ENCODE measurements around the gene PHF20. TPM values are rescaled to one million over a fixed set of nuclear protein-coding genes. Genes with fewer than 3 reads are reported as not detected.

The PHF20 gene
- total RNA-seq, 1 donor from 2014 or later, result 40.1 TPM

DNA sequence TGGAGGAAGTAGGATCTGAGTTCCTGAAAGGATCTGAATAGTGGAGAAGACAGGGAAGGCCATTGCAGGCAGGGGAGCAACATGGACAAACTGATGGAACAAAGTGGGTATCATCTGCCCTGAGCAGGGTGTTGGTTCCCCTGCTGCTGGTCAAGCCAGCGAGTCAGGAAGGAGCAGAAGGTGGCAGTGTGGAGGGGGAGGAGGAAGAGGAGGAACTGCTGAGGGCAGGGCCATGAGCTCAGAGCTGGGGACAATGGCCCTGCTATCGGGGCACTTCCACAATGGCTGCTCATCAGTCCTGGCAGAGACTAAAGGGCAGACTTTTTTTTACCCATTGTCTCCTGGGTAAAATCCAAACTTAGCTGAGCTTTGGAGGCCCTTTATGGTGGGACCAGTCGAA lies 210.2 kb downstream of the PHF20 start:
- H3K4me1 Mint-ChIP-seq (ENCODE audit: low read depth, unreplicated experiment), result peaks cover 4% of the 10 kb centered on the region
- H3K79me2 ChIP-seq (ENCODE audit: insufficient read depth, low read length), result no peaks in the 10 kb centered on the region
- no peaks in the 10 kb centered on the region for H3K36me3 ChIP-seq (ENCODE audit: insufficient read depth, low read length)
- peaks cover 18% of the 10 kb centered on the region for H3K27me3 Mint-ChIP-seq (ENCODE audit: low read depth, unreplicated experiment)
- peaks cover 3% of the 10 kb centered on the region for H3K27me3 ChIP-seq (ENCODE audit: insufficient read depth, low read length)
- TF ChIP-seq, protein P1, sequence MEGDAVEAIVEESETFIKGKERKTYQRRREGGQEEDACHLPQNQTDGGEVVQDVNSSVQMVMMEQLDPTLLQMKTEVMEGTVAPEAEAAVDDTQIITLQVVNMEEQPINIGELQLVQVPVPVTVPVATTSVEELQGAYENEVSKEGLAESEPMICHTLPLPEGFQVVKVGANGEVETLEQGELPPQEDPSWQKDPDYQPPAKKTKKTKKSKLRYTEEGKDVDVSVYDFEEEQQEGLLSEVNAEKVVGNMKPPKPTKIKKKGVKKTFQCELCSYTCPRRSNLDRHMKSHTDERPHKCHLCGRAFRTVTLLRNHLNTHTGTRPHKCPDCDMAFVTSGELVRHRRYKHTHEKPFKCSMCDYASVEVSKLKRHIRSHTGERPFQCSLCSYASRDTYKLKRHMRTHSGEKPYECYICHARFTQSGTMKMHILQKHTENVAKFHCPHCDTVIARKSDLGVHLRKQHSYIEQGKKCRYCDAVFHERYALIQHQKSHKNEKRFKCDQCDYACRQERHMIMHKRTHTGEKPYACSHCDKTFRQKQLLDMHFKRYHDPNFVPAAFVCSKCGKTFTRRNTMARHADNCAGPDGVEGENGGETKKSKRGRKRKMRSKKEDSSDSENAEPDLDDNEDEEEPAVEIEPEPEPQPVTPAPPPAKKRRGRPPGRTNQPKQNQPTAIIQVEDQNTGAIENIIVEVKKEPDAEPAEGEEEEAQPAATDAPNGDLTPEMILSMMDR (IDR thresholded peaks at IDR 0.05; ENCODE audit: insufficient read depth, low read depth, low read length), result no peak
- no peak for TF ChIP-seq EZH2 (IDR thresholded peaks at IDR 0.05; ENCODE audit: insufficient read depth, low read length)
- no peak for DNase-seq (ENCODE audit: low read depth)
- H3K9me3 ChIP-seq (ENCODE audit: insufficient read depth, low read depth, low read length), result no peaks in the 10 kb centered on the region
- no peaks in the 10 kb centered on the region for H3K4me1 ChIP-seq (ENCODE audit: insufficient read depth, low read length)
- H4K20me1 ChIP-seq (ENCODE audit: insufficient read depth, low read length), result no peaks in the 10 kb centered on the region
- H3K9me3 Mint-ChIP-seq (ENCODE audit: unreplicated experiment), result peaks cover 7% of the 10 kb centered on the region
- no peak for FAIRE-seq
- no peak overlapping the region for H3K4me2 ChIP-seq (ENCODE audit: low read length)
- no peaks in the 10 kb centered on the region for H3K36me3 Mint-ChIP-seq (ENCODE audit: low read depth, unreplicated experiment)
- no peak overlapping the region for H3K4me3 ChIP-seq (ENCODE audit: insufficient read depth, low read depth, low read length)
- H3K4me3 Mint-ChIP-seq (ENCODE audit: unreplicated experiment), result no peak overlapping the region
- H3K27ac Mint-ChIP-seq (ENCODE audit: unreplicated experiment), result no peak overlapping the region
- no peak overlapping the region for H3K9ac ChIP-seq (ENCODE audit: low read length)
- H2AFZ ChIP-seq (ENCODE audit: low read depth, low read length), result no peak overlapping the region
- no peak overlapping the region for H3K27ac ChIP-seq (ENCODE audit: low read depth, low read length)

DNA sequence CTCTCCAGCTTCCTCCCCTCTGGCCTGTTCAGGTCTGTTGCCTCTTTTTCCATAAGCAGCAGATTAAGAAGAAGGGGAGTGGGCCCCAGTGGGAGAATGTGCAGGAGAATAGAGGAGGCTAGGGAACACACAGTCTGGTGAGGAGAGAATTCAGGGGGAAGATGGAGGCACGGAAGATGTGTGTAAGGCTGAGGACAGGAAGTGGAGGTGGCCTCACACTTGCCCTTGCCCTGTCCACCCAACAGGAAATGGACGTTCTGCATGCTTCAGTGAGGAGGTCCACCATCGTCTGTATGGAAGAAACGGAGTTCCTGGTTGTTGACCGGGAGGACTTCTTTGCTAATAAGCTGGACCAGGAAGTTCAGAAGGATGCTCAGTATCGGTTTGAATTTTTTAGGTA lies 212.6 kb downstream of the PHF20 start:
- Histone ChIP-seq H3K4me3 (ENCODE audit: insufficient read depth, low read depth, low read length) (no peak overlapping the region), H3K9ac (ENCODE audit: low read length) (no peak overlapping the region), H3K4me1 (ENCODE audit: insufficient read depth, low read length) (no peaks in the 10 kb centered on the region), H3K36me3 (ENCODE audit: insufficient read depth, low read length) (no peaks in the 10 kb centered on the region), H3K9me3 (ENCODE audit: insufficient read depth, low read depth, low read length) (no peaks in the 10 kb centered on the region), H2AFZ (ENCODE audit: low read depth, low read length) (no peak overlapping the region), H3K79me2 (ENCODE audit: insufficient read depth, low read length) (no peaks in the 10 kb centered on the region), H3K27ac (ENCODE audit: low read depth, low read length) (no peak overlapping the region), H3K4me2 (ENCODE audit: low read length) (no peak overlapping the region), H3K27me3 (ENCODE audit: insufficient read depth, low read length) (peaks cover 3% of the 10 kb centered on the region), H4K20me1 (ENCODE audit: insufficient read depth, low read length) (no peaks in the 10 kb centered on the region)
- no peak for FAIRE-seq
- Mint-ChIP-seq H3K27ac (ENCODE audit: unreplicated experiment) (no peak overlapping the region), H3K27me3 (ENCODE audit: low read depth, unreplicated experiment) (peaks cover 30% of the 10 kb centered on the region), H3K9me3 (ENCODE audit: unreplicated experiment) (peaks cover 7% of the 10 kb centered on the region), H3K36me3 (ENCODE audit: low read depth, unreplicated experiment) (no peaks in the 10 kb centered on the region), H3K4me1 (ENCODE audit: low read depth, unreplicated experiment) (peaks cover 3% of the 10 kb centered on the region), H3K4me3 (ENCODE audit: unreplicated experiment) (no peak overlapping the region)
- TF ChIP-seq EZH2 (IDR thresholded peaks at IDR 0.05; ENCODE audit: insufficient read depth, low read length), result no peak
- TF ChIP-seq, protein P1 (IDR thresholded peaks at IDR 0.05; ENCODE audit: insufficient read depth, low read depth, low read length), result no peak
- DNase-seq (ENCODE audit: low read depth), result no peak

DNA sequence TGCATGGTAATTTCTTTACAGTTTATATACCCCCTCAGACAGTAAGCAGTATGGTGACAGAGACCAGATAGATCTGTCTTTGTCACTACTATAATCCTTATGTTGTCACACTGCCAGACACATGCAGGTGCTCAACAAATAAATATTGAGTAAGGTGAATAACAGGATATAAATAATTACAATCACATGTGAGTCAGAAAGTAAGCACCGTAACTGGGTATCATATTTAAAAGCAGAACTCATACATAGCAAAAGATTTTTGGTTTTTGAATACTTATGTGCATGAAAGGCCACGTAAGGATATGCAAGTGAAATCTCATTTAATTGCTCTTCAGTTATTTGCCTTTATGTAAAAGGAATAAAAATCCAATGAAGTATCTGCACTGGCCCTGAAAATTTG lies 214.0 kb downstream of the PHF20 start:
- H3K27me3 ChIP-seq (ENCODE audit: insufficient read depth, low read length), result peaks cover 4% of the 10 kb centered on the region
- no peak overlapping the region for H3K9ac ChIP-seq (ENCODE audit: low read length)
- DNase-seq (ENCODE audit: low read depth) (no peak), FAIRE-seq (no peak)
- TF ChIP-seq EZH2 (IDR thresholded peaks at IDR 0.05; ENCODE audit: insufficient read depth, low read length), result no peak
- TF ChIP-seq, protein P1 (IDR thresholded peaks at IDR 0.05; ENCODE audit: insufficient read depth, low read depth, low read length), result no peak
- no peaks in the 10 kb centered on the region for H3K36me3 ChIP-seq (ENCODE audit: insufficient read depth, low read length)
- no peaks in the 10 kb centered on the region for H3K9me3 ChIP-seq (ENCODE audit: insufficient read depth, low read depth, low read length)
- no peak overlapping the region for H3K27ac ChIP-seq (ENCODE audit: low read depth, low read length)
- no peaks in the 10 kb centered on the region for H4K20me1 ChIP-seq (ENCODE audit: insufficient read depth, low read length)
- no peak overlapping the region for H3K4me3 Mint-ChIP-seq (ENCODE audit: unreplicated experiment)
- no peaks in the 10 kb centered on the region for H3K4me1 ChIP-seq (ENCODE audit: insufficient read depth, low read length)
- peaks cover 7% of the 10 kb centered on the region for H3K9me3 Mint-ChIP-seq (ENCODE audit: unreplicated experiment)
- H3K79me2 ChIP-seq (ENCODE audit: insufficient read depth, low read length), result no peaks in the 10 kb centered on the region
- H3K36me3 Mint-ChIP-seq (ENCODE audit: low read depth, unreplicated experiment), result no peaks in the 10 kb centered on the region
- H3K27ac Mint-ChIP-seq (ENCODE audit: unreplicated experiment), result no peak overlapping the region
- no peaks in the 10 kb centered on the region for H3K4me1 Mint-ChIP-seq (ENCODE audit: low read depth, unreplicated experiment)
- H2AFZ ChIP-seq (ENCODE audit: low read depth, low read length), result no peak overlapping the region
- H3K4me3 ChIP-seq (ENCODE audit: insufficient read depth, low read depth, low read length), result no peak overlapping the region
- peaks cover 23% of the 10 kb centered on the region for H3K27me3 Mint-ChIP-seq (ENCODE audit: low read depth, unreplicated experiment)
- no peak overlapping the region for H3K4me2 ChIP-seq (ENCODE audit: low read length)

All from astrocyte (in vitro differentiated cells and primary cell).